Liver (tissue), 9 donors: Measurements from ENCODE around the gene GCNT4. TPM values are rescaled to one million over a fixed set of nuclear protein-coding genes. Genes with fewer than 3 reads are reported as not detected.
"Not testable (repeated sequence)": the region's sequence is repeated elsewhere in the genome, so short reads cannot be mapped to it uniquely, and the experiment has no call there.

ENCODE experiments used
- DNase-seq: peaks from one replicate; pipeline ENCODE4 v3.0.0-alpha.2; 2017; ENCODE audit warnings: low spot score
- H3K27ac ChIP-seq, 2 donors: one replicate each; pipeline ENCODE4 v1.7.0; 2013; ENCODE audit warnings: inconsistent platforms in 2 of 2, low read length in 2 of 2, control low read depth in 1 of 2, low read depth in 1 of 2, mild to moderate bottlenecking in 1 of 2
- H3K27me3 ChIP-seq, 4 donors: one replicate each; pipeline versions ENCODE4 v1.6.1 to v1.7.0; 2013; ENCODE audit warnings: low read length in 3 of 4, inconsistent platforms in 1 of 4, mild to moderate bottlenecking in 1 of 4, moderate library complexity in 1 of 4; ENCODE audit not compliant: control insufficient read depth in 4 of 4, insufficient read depth in 4 of 4
- H3K36me3 ChIP-seq, 4 donors: one replicate each; pipeline versions ENCODE4 v1.6.1 to v1.7.0; 2013; ENCODE audit warnings: low read length in 3 of 4, mild to moderate bottlenecking in 3 of 4, low read depth in 1 of 4, moderate library complexity in 1 of 4; ENCODE audit not compliant: control insufficient read depth in 4 of 4, insufficient read depth in 3 of 4
- H3K4me1 ChIP-seq, 4 donors: one replicate each; pipeline versions ENCODE4 v1.6.1 to v1.7.0; 2013; ENCODE audit warnings: low read length in 3 of 4, mild to moderate bottlenecking in 3 of 4, moderate library complexity in 1 of 4; ENCODE audit not compliant: control insufficient read depth in 4 of 4, insufficient read depth in 4 of 4
- H3K4me3 ChIP-seq, 3 donors: one replicate each; pipeline versions ENCODE4 v1.6.1 to v1.7.0; 2013; ENCODE audit warnings: low read length in 3 of 3, control low read depth in 1 of 3, low read depth in 1 of 3, mild to moderate bottlenecking in 1 of 3
- H3K9ac ChIP-seq, 2 donors: one replicate each; pipeline ENCODE4 v1.7.0; 2013; ENCODE audit warnings: low read length in 2 of 2, mild to moderate bottlenecking in 2 of 2, moderate library complexity in 2 of 2, control low read depth in 1 of 2, low read depth in 1 of 2
- H3K9me3 ChIP-seq, 4 donors: one replicate each; pipeline versions ENCODE4 v1.6.1 to v1.7.0; 2013; ENCODE audit warnings: low read length in 3 of 4; ENCODE audit not compliant: control insufficient read depth in 4 of 4
- CTCF ChIP-seq: fragments of 150-350 bp; IDR thresholded peaks from 2 replicates; pipeline ENCODE4 v1.5.1; 2017; ENCODE audit warnings: improper control_type of control experiment, low read depth, low read length; ENCODE audit not compliant: missing input control
- EGR1 ChIP-seq, 2 donors: IDR thresholded peaks; 2 replicates each; pipeline ENCODE4 v1.6.1; 2016 to 2018; ENCODE audit warnings: antibody characterized with exemption in 2 of 2, low read depth in 2 of 2
- FOXA1 ChIP-seq: IDR thresholded peaks from 2 replicates; pipeline ENCODE4 v1.6.1; 2016; ENCODE audit warnings: antibody characterized with exemption
- FOXA2 ChIP-seq: IDR thresholded peaks from 2 replicates; pipeline ENCODE4 v1.6.1; 2016; ENCODE audit warnings: antibody characterized with exemption
- GABPA ChIP-seq, 2 donors: IDR thresholded peaks in 1 of 2; conservative IDR thresholded peaks in 1 of 2; 2 replicates each; pipeline ENCODE4 v1.6.1; 2016; ENCODE audit warnings: antibody characterized with exemption in 2 of 2, mild to moderate bottlenecking in 1 of 2, moderate library complexity in 1 of 2
- HNF4A ChIP-seq, 2 donors: conservative IDR thresholded peaks; 2 replicates each; pipeline ENCODE4 v1.6.1; 2016; ENCODE audit warnings: antibody characterized with exemption in 2 of 2, mild to moderate bottlenecking in 2 of 2
- HNF4G ChIP-seq: IDR thresholded peaks from 2 replicates; pipeline ENCODE4 v1.6.1; 2016; ENCODE audit warnings: antibody characterized with exemption
- RAD21 ChIP-seq, 2 donors: IDR thresholded peaks; 2 replicates each; pipeline ENCODE4 v1.6.1; 2016; ENCODE audit warnings: antibody characterized with exemption in 2 of 2, mild to moderate bottlenecking in 2 of 2
- RXRA ChIP-seq, 2 donors: IDR thresholded peaks; 2 replicates each; pipeline ENCODE4 v1.6.1; 2017 to 2018; ENCODE audit warnings: antibody characterized with exemption in 2 of 2, mild to moderate bottlenecking in 1 of 2
- SP1 ChIP-seq: IDR thresholded peaks from 2 replicates; pipeline ENCODE4 v1.6.1; 2018; ENCODE audit warnings: antibody characterized with exemption, mild to moderate bottlenecking
- TAF1 ChIP-seq: conservative IDR thresholded peaks from 2 replicates; pipeline ENCODE4 v1.6.1; 2016; ENCODE audit warnings: antibody characterized with exemption, mild to moderate bottlenecking
- YY1 ChIP-seq: IDR thresholded peaks from 2 replicates; pipeline ENCODE4 v1.6.1; 2016; ENCODE audit warnings: antibody characterized with exemption, mild to moderate bottlenecking
- ZBTB33 ChIP-seq: IDR thresholded peaks from 2 replicates; pipeline ENCODE4 v1.6.1; 2016; ENCODE audit warnings: antibody characterized with exemption
- WGBS: extraction: QIAGEN DNeasy Blood & Tissue Kit; methylation state at CpG from one replicate; pipeline ENCODE4 v1.1.7; 2013; 5-methylcytosine and 5-hydroxymethylcytosine counted together
- polyA plus RNA-seq, 2 donors: library from polyadenylated mRNA; stranded (reverse) in 1 of 2; unstranded in 1 of 2; fragments of 200-250 nt in 1 of 2; fragments of >200 nt in 1 of 2; fragmentation: Nextera tagmentation in 1 of 2; extraction: Ambion mirVana in 1 of 2; gene quantifications; one replicate each; pipeline versions ENCODE4 v1.2.1 to v1.2.3, GENCODE V29; 2013 to 2015
- total RNA-seq, 2 donors: library from RNA; depleted of rRNA; stranded (reverse); fragments of >200 nt; gene quantifications; one replicate each; pipeline ENCODE4 v1.2.3, GENCODE V29; 2014
- TF ChIP-seq, protein P1 (sequence below): IDR thresholded peaks from 2 replicates; pipeline ENCODE4 v1.6.1; 2016; ENCODE audit warnings: antibody characterized with exemption, mild to moderate bottlenecking
- TF ChIP-seq, protein P2 (sequence below): IDR thresholded peaks from 2 replicates; pipeline ENCODE4 v1.6.1; 2016; ENCODE audit warnings: antibody characterized with exemption
- donor health status: healthy.
- donor health status: healthy.
- donor health status: healthy.
- donor health status: healthy.
- donor health status: healthy.

The GCNT4 gene, protein sequence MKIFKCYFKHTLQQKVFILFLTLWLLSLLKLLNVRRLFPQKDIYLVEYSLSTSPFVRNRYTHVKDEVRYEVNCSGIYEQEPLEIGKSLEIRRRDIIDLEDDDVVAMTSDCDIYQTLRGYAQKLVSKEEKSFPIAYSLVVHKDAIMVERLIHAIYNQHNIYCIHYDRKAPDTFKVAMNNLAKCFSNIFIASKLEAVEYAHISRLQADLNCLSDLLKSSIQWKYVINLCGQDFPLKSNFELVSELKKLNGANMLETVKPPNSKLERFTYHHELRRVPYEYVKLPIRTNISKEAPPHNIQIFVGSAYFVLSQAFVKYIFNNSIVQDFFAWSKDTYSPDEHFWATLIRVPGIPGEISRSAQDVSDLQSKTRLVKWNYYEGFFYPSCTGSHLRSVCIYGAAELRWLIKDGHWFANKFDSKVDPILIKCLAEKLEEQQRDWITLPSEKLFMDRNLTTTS
- total RNA-seq = 1 to 10 TPM in 1 of 2 donors, under 1 TPM in 1; 0.51 to 1.3 TPM
- under 1 TPM; 0.25 to 0.26 TPM for polyA plus RNA-seq

DNA sequence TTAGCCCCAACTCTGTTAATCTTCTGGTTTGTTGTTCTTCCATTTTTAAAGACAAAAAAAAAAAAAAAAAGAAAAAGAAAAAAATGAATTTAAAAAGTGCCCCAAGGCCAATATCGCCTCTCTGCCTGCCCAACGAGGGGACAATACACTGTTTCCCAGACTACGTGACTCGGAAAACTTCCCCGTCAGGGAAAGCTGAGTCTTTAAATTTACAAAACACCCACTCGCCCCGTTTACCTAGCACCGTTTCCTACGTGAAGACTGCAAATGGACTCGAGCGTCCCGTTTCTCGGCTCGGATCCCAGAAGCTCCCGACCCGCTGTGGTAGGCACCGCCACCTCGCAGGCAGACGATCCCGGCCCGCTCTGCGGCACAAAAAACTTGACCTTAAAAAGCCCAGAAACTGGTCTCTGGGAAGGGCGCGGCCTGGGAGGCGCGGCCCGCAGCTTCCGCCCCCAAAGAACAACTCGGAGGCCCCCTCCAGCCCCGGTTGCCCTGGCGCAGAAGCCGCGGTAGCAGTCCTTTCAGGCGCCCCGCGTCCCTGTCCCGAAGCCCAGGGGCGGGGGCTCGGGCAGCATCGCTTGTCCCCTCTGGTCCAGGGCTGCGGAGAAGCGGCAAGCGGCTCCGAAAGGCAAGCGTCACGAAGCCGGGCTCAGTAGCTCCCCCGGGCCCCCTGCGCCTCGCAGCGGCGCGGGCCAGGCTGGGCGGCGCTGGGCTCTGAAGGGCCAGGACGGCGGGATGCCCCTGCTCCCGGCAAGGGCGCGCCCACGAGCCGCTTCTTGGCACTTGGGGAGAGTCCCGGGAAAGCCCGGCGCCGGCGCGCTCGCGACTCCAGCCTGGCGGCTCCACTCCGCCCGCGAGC is at the start of gene GCNT4:
Gene GCNT4, minus strand, starts transcription at position 367 of the 862 bp plus-strand sequence. CDS start 22,521 bp downstream, outside the sequence.
- Histone ChIP-seq H3K27ac (peak within 1 kb of the TSS; percentile 66 to 83), H3K4me1 (peaks cover 3 to 17% (median 11%) of the 10 kb centered on the region in 4 donors), H3K9me3 (no peaks in the 10 kb centered on the region), H3K4me3 (peak within 1 kb of the TSS; percentile 74 to 88 (median 81)), H3K36me3 (no peaks in the 10 kb centered on the region), H3K27me3 (no peaks in the 10 kb centered on the region), H3K9ac (peak within 1 kb of the TSS; percentile 31 to 43)
- peak; percentile 46 for DNase-seq
- 2% methylated on average over 74 of the region's 74 CpGs for WGBS
- TF ChIP-seq ZBTB33 = no peak
- TF ChIP-seq RXRA (IDR thresholded peaks at IDR 0.05) = no peak
- TF ChIP-seq HNF4G = no peak

- not testable (repeated sequence) for DNase-seq, H3K4me1 ChIP-seq, H3K9ac ChIP-seq, H3K36me3 ChIP-seq, H3K27me3 ChIP-seq, H3K4me3 ChIP-seq, H3K27ac ChIP-seq, H3K9me3 ChIP-seq
- WGBS = 75% methylated on average over 3 of the region's 3 CpGs
Observed at GRCh38 chr5:75095956-75096355, 43.6 kb upstream of the GCNT4 start.

- Histone ChIP-seq H3K27ac (no peak overlapping the region), H3K36me3 (no peaks in the 10 kb centered on the region), H3K4me3 (no peak overlapping the region), H3K9ac (no peak overlapping the region), H3K27me3 (no peaks in the 10 kb centered on the region), H3K4me1 (no peaks in the 10 kb centered on the region), H3K9me3 (no peaks in the 10 kb centered on the region)
- DNase-seq = no peak
- WGBS = 92% methylated on average over 3 of the region's 3 CpGs
- TF ChIP-seq EGR1 (IDR thresholded peaks at IDR 0.05; ENCODE audit: low read depth in 2 of 2) (no peak), TAF1 (no peak), ZBTB33 (no peak), HNF4G (no peak), SP1 (no peak), CTCF (no peak), FOXA2 (no peak), FOXA1 (no peak), RAD21 (IDR thresholded peaks at IDR 0.05) (no peak), GABPA (IDR thresholded peaks at IDR 0.05 in 1 of 2, conservative IDR thresholded peaks at IDR 0.05 in 1 of 2) (no peak), HNF4A (conservative IDR thresholded peaks at IDR 0.05) (no peak), YY1 (no peak)
- TF ChIP-seq, protein P1, sequence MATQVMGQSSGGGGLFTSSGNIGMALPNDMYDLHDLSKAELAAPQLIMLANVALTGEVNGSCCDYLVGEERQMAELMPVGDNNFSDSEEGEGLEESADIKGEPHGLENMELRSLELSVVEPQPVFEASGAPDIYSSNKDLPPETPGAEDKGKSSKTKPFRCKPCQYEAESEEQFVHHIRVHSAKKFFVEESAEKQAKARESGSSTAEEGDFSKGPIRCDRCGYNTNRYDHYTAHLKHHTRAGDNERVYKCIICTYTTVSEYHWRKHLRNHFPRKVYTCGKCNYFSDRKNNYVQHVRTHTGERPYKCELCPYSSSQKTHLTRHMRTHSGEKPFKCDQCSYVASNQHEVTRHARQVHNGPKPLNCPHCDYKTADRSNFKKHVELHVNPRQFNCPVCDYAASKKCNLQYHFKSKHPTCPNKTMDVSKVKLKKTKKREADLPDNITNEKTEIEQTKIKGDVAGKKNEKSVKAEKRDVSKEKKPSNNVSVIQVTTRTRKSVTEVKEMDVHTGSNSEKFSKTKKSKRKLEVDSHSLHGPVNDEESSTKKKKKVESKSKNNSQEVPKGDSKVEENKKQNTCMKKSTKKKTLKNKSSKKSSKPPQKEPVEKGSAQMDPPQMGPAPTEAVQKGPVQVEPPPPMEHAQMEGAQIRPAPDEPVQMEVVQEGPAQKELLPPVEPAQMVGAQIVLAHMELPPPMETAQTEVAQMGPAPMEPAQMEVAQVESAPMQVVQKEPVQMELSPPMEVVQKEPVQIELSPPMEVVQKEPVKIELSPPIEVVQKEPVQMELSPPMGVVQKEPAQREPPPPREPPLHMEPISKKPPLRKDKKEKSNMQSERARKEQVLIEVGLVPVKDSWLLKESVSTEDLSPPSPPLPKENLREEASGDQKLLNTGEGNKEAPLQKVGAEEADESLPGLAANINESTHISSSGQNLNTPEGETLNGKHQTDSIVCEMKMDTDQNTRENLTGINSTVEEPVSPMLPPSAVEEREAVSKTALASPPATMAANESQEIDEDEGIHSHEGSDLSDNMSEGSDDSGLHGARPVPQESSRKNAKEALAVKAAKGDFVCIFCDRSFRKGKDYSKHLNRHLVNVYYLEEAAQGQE = no peak
- TF ChIP-seq, protein P2, sequence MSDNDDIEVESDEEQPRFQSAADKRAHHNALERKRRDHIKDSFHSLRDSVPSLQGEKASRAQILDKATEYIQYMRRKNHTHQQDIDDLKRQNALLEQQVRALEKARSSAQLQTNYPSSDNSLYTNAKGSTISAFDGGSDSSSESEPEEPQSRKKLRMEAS = no peak
Observed at GRCh38 chr5:75091597-75091996, 39.2 kb upstream of the GCNT4 start.
